Lung (tissue), 12 donors: ENCODE results near the gene ATP8B4. TPM values are rescaled to one million over a fixed set of nuclear protein-coding genes. Genes with fewer than 3 reads are reported as not detected.
A peak's percentile ranks its signal among the peaks of the same experiment; 100 is the strongest.

Experiments used
- ATAC-seq: fragments of 200-7000 bp; cut with Tn5 transposase; one replicate; pipeline ENCODE4 v1.9.1; 2020; ENCODE audit warnings: moderate number of reproducible peaks; ENCODE audit not compliant: insufficient read depth, low FRiP score
- DNase-seq, 3 donors: peaks; one replicate each; pipeline ENCODE4 v3.0.0-alpha.2; 2013 to 2017
- H3K27ac ChIP-seq, 2 donors: one replicate each; pipeline ENCODE4 v1.5.1; 2013; ENCODE audit warnings: mild to moderate bottlenecking in 2 of 2, moderate library complexity in 2 of 2, control low read depth in 1 of 2, inconsistent platforms in 1 of 2, low read depth in 1 of 2, low read length in 1 of 2
- H3K27me3 ChIP-seq, 3 donors: one replicate each; pipeline ENCODE4 v1.5.1; 2013; ENCODE audit warnings: low read length in 2 of 3; ENCODE audit not compliant: control insufficient read depth in 3 of 3, insufficient read depth in 3 of 3
- H3K36me3 ChIP-seq, 4 donors: one replicate each; pipeline ENCODE4 v1.5.1; 2013; ENCODE audit warnings: low read length in 4 of 4, mild to moderate bottlenecking in 1 of 4, moderate library complexity in 1 of 4; ENCODE audit not compliant: control insufficient read depth in 4 of 4, insufficient read depth in 4 of 4
- H3K4me1 ChIP-seq, 5 donors: one replicate each; pipeline ENCODE4 v1.5.1; 2013; ENCODE audit warnings: low read length in 5 of 5, mild to moderate bottlenecking in 2 of 5, moderate library complexity in 1 of 5; ENCODE audit not compliant: control insufficient read depth in 5 of 5, insufficient read depth in 5 of 5
- H3K4me3 ChIP-seq: one replicate; pipeline ENCODE4 v1.5.1; 2013; ENCODE audit warnings: mild to moderate bottlenecking, control low read depth, moderate library complexity
- H3K9ac ChIP-seq, 2 donors: one replicate each; pipeline ENCODE4 v1.5.1; 2013; ENCODE audit warnings: low read length in 2 of 2, control low read depth in 1 of 2; ENCODE audit not compliant: insufficient read depth in 1 of 2
- H3K9me3 ChIP-seq, 4 donors: one replicate each; pipeline ENCODE4 v1.5.1; 2013; ENCODE audit warnings: low read length in 3 of 4, mild to moderate bottlenecking in 1 of 4, moderate library complexity in 1 of 4; ENCODE audit not compliant: control insufficient read depth in 4 of 4, insufficient read depth in 3 of 4
- CTCF ChIP-seq: IDR thresholded peaks from 2 replicates; pipeline ENCODE4 v1.5.1; 2012; ENCODE audit warnings: mild to moderate bottlenecking; ENCODE audit errors: control extremely low read depth, extremely low read depth
- WGBS, 2 donors: extraction: QIAGEN DNeasy Blood & Tissue Kit; methylation state at CpG; one replicate each; pipeline ENCODE4 v1.1.7; 2013; 5-methylcytosine and 5-hydroxymethylcytosine counted together
- polyA plus RNA-seq, 2 donors: library from polyadenylated mRNA; stranded (reverse); fragments of 200-250 nt; gene quantifications; one replicate each; pipeline ENCODE4 v1.2.1, GENCODE V29; 2013
- total RNA-seq, 2 donors: library from RNA; depleted of rRNA in 1 of 2; stranded (reverse); fragments of >200 nt in 1 of 2; gene quantifications; one replicate each; pipeline ENCODE4 v1.2.1, GENCODE V29; 2014 to 2021
- donor health status: control.
- donor health status: control.
- donor health status: Bipolar disorder and iron deficiency.
- donor health status: healthy.
- donor health status: DM: yes; HTN: yes; CAD: no.

The ATP8B4 gene
- total and polyA plus RNA-seq, 4 donors, result 1.6 to 23.1 (median 3.3) TPM

GRCh38 chr15:49842031-49842730 is 276.9 kb downstream of the ATP8B4 start:
- TF ChIP-seq CTCF, result no peak
- Histone ChIP-seq H3K27ac (no peak overlapping the region), H3K36me3 (no peaks in the 10 kb centered on the region), H3K9ac (no peak overlapping the region), H3K9me3 (peaks cover 0 to 6% (median 4%) of the 10 kb centered on the region in 4 donors), H3K4me3 (no peak overlapping the region), H3K27me3 (no peaks in the 10 kb centered on the region), H3K4me1 (no peaks in the 10 kb centered on the region)
- DNase-seq (no peak), ATAC-seq (no peak)
- WGBS, 2 donors, result 83 to 95% methylated on average over 4 of the region's 4 CpGs

- Histone ChIP-seq H3K36me3 (no peaks in the 10 kb centered on the region), H3K4me1 (no peaks in the 10 kb centered on the region)
Observed at GRCh38 chr15:49832511-49832910, 286.5 kb downstream of the ATP8B4 start.

GRCh38 chr15:49831206-49831965 is 287.6 kb downstream of the ATP8B4 start:
- Histone ChIP-seq H3K4me1 (no peaks in the 10 kb centered on the region), H3K4me3 (no peak overlapping the region), H3K27me3 (no peaks in the 10 kb centered on the region), H3K36me3 (no peaks in the 10 kb centered on the region), H3K27ac (no peak overlapping the region), H3K9me3 (no peaks in the 10 kb centered on the region), H3K9ac (no peak overlapping the region)
- ATAC-seq (no peak), DNase-seq (peak in 1 of 3 donors; percentile 32)
- WGBS, 2 donors, result 20 to 36% methylated on average over 5 of the region's 5 CpGs
- TF ChIP-seq CTCF, result no peak

More at GRCh38 chr15:49832511-49832910, 286.5 kb downstream of the ATP8B4 start:
- Histone ChIP-seq H3K27ac (no peak overlapping the region), H3K27me3 (no peaks in the 10 kb centered on the region), H3K9ac (no peak overlapping the region), H3K4me3 (no peak overlapping the region), H3K9me3 (no peaks in the 10 kb centered on the region)
- DNase-seq (peak in 2 of 3 donors; percentile 17 to 40), ATAC-seq (no peak)
- 63 to 87% methylated on average over 8 of the region's 8 CpGs for WGBS, 2 donors
- TF ChIP-seq CTCF, result no peak
